GM23248 (cell line): ENCODE results near the gene RANGRF.

Source experiments
- EZH2 ChIP-seq: fragments of 200-600 bp; sonication (generic); IDR thresholded peaks from 2 replicates; pipeline ENCODE4 v1.6.1; 2018; ENCODE audit warnings: antibody characterized with exemption, mild to moderate bottlenecking; ENCODE audit not compliant: insufficient read depth, poor library complexity, severe bottlenecking
- EZH2phosphoT487 ChIP-seq: fragments of 200-600 bp; sonication (generic); IDR thresholded peaks from 2 replicates; pipeline ENCODE4 v1.6.1; 2018; ENCODE audit warnings: antibody characterized with exemption, moderate library complexity, mild to moderate bottlenecking, low read depth; ENCODE audit not compliant: insufficient read depth

GRCh38 chr17:8294814-8295316 is 6.4 kb downstream of the RANGRF start:
- no peak for TF ChIP-seq EZH2
- TF ChIP-seq EZH2phosphoT487 = no peak
